ENCODE data around the gene NCOA4. TPM values are rescaled to one million over a fixed set of nuclear protein-coding genes. Genes with fewer than 3 reads are reported as not detected.
"Not testable (repeated sequence)": the region's sequence is repeated elsewhere in the genome, so short reads cannot be mapped to it uniquely, and the experiment has no call there.

The NCOA4 gene
- 155 TPM for total RNA-seq

DNA sequence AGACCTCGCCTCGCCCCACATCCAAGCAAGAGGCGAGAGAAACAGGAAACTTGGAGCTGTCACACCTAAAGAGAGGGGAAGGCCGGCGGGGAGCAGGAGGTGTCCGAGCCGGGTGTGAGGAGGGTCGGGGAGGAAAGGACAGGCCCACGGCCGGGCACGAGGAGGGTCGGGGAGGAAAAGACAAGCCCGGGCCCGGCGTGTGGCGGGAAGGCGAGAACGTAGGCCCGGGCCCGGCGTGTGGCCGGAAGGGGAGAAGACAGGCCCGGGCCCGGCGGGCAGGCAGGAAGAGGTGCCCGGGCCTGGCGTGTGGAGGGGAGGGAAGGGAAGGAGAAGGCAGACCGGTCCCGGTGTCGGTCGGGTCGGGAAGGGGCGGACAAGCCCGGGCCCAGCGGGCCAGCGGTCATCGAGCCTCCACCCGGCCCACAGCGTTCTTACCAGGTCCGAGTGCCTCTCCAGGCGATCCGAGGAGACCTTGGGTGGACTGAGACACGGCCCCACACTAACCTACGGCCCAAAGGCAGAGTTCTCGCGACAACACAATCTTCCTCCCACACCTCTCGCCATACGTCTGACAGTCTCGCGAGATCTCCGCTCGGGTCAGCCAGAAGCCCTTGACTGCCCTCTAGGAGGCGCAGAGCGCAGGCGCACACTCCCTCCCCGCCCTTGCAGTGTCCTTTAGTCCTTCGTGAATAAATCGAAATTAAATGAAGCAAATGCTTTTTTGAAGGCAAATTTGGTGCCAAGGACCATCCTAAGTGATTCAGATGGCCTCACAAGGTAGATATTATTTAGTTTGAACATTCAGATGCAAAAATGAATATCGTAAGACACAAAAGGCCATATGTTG is at the start of gene NCOA4:
TSS of gene NCOA4 (minus strand) at position 533 of the 847 bp plus-strand sequence. CDS start 13,943 bp downstream, outside the sequence.
- peak; percentile 98 for DNase-seq (ENCODE audit: low spot score)

DNA sequence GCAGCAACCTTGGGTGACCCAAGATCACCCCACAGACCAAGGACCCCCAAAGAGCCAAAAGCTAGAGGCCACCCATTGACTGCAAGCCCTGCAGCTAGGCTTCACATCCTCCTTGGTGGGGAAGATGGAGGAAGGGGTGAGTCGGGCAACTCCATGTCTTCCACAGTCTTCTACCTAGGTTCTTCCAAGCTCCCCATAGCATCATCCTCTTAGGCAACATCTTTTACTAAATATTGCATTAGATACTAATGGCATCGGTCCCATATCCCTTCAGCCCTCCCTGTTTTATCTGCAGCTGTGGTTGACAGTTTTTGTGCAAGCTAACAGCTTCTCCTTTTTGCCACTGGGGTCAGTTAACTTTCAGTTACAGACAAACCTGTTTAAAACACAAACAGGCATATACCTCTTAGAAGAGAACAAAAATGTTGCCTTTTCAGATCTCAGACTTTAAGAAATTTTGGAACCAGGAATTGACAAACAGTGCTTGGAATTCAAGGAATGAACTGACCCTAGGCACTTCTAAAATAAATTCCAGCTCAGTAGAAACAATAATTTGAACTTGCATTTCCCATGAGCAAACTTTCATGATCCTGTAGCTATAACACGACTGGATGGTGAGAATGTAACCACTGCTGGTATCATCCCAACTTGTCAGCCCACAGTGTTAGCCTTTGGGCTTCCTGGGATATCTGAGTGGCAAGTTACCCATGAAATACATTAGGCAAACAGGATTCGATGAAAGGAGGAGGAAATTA is 49.6 kb upstream of the NCOA4 start:
- no peak for DNase-seq (ENCODE audit: low spot score)

DNA sequence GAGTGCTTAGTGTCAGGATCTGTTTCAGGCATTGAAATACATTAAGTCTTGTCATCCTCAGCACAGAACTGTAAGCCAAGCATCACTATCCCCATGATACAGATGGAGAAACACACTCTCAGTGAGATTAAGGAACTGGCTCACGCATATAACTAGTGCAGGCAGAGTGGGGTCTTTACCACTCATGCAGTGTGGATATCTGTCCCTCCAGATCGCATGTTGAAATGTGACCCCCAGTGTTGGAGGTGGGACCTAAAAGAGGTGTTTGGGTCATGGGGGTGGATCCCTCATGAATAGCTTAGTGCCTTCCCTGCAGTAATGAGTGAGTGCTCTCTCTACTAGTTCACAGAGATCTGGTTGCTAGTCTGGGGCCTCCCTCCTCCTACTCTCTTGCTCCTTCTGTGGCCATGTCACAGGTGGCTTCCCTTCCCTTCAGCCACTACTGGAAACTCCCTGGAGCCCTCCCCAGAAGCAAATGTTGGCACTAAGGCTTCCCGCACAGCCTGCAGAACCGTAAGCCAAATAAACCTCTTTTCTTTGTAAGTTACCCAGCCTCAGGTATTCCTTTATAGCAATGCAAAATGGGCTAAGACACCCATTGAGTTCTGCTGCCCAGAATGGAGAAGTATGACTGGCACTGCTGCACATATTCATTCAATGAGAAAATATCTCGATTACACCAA is 47.4 kb upstream of the NCOA4 start:
- DNase-seq (ENCODE audit: low spot score) = no peak

DNA sequence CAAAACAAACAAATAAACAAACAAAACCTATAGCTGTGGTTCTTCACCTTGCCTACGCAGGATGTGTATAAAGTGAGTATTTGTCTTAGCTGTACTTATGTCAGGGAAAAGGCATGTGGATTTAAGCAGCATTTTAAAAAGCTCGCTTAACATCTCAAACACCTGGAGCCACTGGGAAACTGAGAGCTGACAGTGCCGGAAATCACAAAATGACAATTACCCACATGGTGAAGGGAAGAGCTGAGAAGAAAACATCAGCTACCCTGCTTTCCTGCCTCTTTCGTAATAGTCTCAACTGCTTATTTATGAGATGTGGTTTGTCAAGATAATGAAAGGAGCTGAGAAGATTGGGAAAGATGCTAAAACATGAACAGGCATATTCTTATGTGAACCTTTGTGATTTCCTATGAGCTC is 46.7 kb upstream of the NCOA4 start:
- DNase-seq (ENCODE audit: low spot score) = no peak

DNA sequence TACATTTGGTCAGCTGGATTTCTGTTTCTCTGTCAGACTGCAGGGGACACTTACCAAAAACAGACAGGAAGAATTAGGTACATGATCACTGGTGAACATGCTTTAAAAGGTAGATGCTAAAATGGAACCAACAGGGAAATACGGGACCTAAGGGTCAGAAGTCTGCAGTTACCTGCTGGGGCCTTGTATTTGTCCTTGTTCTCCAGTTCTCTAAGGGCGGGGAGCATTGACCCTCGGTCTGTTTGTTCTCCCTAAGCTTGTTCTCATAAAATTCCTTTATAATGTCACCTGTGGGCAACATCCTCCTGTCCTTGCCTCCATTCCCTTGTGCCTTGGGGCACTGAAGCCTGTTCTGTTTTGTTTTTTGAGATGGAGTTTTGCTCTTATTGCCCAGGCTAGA is 45.4 kb upstream of the NCOA4 start:
- no peak for DNase-seq (ENCODE audit: low spot score)

DNA sequence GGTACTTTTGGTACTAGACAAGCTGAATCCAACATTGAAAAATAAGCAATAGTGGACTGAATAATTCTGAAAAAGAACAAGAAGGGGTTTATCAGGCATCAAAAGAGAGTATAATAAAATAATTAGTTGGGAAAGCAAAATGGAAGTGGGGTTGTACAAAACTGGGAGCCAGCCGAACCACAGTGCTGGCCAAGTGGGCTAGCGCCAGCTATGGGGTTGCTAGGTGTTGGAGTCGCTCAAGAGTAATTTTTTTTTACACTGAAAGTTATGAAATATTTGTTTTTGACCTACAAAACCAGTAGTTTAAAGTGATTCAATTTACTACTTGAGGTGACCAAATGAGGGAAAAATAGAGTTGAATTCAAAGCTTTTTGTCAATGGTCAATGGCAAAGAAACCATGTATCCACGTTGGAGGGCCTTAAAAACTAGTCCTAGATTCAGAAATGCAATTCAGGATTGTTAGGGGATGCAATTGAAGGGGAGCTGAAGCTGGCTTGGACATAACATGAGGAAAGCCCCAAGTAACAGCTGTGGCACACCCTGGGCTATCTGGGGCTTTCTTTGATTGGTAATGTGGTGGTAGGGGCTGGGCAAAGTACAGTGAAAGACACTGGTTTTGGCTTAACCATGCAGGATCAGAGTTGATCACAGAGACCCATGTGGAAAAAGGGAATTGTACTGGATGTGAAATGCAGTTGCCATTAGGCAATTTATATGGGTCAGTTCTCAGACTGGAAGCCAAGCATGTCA is 43.9 kb upstream of the NCOA4 start:
- DNase-seq (ENCODE audit: low spot score) = no peak

DNA sequence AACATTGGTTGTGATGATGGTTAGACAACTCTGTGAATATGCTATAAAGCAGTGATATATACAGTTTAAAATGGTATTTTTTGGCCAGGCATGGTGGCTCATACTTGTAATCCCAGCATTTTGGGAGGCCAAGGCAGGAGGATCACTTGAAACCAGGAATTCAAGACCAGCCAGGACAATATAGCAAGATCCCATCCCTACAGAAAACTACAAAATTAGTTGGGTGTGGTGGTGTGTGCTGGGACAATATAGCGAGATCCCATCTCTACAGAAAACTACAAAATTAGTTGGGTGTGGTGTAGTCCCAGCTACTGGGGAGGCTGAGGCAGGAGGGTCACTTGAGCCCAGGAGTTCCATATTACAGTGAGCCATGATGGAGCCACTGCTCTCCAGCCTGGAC is 43.1 kb upstream of the NCOA4 start:
- no peak for DNase-seq (ENCODE audit: low spot score)

DNA sequence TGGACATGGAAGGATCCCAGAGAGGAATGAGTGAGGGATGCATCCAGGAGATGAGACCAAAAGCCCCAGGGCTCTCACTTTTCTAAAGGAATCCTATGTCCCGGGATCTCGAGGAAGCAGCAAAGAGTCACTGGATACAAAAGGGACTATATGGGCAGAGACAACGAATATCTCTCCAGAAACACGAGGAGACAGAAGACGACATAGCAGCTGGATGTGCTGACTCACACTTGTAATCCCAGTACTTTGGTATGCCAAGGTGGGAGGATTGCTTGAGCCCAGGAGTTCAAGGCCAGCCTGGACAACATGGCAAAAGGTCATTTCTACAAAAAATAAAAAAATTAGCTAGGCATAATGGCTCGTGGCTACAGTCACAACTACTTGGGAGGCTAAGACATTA is 40.3 kb upstream of the NCOA4 start:
- DNase-seq (ENCODE audit: low spot score) = no peak

DNA sequence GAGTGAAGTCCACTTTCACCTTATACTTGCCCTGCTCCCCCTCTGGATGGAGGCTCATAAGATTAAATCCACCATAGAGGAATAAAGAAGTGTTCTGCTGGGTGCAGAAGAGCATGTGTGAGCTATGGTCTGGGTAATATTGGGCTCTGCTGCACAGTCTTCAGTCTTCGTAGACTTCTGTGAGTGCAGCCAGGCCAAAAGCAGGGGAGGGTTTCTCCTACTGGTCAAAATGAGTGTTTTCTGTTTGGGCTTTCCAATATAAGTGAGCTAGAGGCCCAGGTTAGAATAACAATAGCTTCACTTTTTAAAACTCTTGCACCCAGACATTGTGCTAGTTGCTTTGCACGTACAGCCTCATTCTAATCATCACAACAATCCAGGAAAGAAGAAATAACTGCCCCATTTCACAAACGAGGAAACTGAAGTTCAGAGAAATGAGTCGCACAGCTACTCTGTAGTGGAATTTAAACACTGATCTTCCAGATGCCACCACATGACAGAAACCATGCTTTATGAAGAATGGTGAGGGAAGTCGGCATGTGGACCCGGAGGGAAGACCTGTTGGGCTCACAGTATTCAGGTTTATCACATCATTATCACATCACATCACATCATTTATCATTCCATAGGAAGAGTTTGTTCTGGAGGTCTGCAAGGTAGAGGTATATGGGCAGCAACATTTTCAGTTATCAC is 39.5 kb upstream of the NCOA4 start:
- no peak for DNase-seq (ENCODE audit: low spot score)

DNA sequence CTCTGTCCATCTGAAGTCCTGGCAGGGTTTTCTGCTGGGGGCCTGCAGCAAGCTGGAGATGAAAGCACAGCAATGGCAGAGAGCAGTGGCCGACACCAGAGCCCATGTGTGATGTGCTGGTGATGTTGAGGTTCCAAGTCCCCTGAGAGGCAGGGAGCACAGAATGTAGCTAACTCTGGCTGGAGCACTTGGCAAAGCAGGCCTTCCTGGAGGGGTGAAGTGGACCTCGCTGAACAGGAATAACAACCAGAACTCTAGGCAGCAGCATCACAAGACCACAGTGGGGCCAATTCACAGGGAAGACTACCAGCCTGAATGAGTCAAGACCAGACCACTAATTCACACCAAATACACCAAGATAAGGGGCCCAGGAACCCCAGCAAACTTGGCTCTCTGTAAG is 38.5 kb upstream of the NCOA4 start:
- no peak for DNase-seq (ENCODE audit: low spot score)

DNA sequence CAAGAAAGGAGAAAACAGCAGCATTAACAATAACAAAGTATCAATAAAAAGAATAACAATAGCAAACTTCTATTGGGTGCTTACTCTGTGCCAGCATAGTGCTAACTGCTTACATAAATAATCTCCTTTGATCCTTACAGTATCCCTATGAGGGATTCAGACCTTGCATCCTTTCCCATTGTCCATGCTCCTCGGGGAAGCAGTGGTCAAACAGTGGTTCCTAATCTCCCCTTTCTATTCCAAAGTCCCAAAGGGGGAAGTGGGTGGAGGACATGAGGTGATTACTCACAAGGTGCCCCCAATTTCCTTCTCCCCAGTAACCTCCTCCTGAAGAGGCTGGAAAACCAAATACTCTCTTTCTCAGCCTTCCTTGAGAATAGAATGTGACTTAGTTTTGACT is 37.7 kb upstream of the NCOA4 start:
- DNase-seq (ENCODE audit: low spot score) = no peak

DNA sequence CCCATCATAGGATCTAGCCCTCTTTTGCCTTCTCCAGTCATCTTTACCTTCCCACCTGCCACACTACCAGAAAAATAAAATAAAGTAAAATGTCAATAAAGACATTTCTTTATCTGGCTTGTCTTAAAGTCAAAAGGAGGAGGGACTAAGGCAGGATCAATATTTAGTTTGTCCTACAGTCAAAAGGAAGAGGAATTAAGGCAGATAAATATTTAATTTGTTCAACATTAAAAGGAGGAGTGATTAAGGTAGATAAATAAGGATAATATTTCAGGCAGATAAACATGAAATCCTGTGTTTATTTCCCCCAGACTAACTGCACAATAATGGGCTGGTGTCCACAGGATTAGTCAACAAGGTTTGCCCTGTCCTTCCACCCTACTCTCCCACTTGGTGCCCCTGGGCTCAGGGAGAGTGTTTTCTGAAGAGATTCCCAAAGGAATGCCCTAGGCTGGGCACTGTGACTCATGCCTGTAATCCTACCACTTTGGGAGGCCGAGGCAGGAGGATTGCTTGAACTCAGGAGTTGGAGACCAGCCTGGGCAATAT is 33.9 kb upstream of the NCOA4 start:
- no peak for DNase-seq (ENCODE audit: low spot score)

DNA sequence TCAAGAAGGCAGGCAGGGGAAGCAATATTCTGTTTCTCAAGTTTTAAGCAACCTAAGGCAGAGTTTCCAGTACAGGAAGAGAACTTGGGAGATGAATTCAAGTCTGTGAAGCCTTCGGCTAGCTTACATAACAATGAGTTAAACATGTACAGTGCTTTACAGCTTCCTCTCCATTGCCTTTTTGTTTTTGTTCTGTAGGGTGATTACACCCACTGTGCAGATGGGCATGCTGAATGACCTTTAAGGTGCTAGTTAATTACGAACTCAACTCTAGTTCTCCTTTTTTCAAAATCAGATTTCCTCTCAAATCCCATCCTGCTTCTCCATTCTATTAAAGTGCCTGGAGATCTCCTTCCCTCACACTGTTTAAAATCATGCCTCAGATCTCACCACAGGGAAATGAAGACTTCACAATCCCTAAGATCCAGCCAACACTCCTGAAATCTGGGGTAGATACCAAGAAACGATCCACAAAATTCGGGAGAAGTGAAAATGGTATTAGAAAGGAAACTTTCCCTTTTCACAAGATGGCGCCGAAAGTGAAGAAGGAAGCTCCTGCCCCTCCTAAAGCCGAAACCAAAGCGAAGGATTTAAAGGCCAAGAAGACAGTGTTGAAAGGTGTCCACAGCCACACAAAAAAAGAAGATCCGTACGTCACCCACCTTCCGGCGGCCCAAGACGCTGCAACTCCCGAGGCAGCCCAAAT is 32.5 kb upstream of the NCOA4 start:
- DNase-seq (ENCODE audit: low spot score) = no peak

DNA sequence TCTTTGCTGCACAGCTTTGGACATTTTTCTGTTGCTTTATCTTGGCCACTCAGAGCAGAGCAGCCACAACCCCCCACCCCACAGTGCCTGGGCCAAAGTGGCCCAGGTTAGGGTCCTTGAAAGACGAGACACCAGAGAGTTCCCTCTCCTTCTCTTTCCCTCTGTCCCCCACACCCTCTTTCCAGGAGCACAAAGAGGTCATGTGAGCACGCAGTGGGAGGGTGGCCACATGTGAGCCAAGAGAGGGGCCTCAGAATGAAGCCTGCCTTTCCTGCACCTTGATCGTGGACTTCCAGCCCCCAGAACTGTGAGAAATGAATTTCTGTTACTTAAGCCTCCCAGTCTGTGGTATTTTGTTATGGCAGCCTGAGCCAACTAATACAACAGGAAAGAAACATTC is 30.3 kb upstream of the NCOA4 start:
- no peak for DNase-seq (ENCODE audit: low spot score)

DNA sequence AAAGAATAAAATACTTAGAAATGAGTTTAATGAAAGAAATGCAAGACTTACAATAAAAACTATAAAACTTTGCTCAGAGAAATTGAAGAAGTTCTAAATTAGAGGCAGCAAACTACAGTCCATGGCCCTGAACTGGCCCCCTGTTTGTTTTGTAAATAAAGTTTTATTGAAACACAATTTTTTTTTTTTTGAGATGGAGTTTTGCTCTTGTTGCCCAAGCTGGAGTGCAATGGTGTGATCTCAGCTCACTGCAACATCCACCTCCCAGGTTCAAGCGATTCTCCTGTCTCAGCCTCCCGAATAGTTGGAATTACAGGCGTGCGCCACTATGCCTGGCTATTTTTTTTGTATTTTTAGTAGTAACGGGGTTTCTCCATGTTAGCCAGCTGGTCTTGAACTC is 27.5 kb upstream of the NCOA4 start:
- DNase-seq (ENCODE audit: low spot score) = not testable (repeated sequence)

DNA sequence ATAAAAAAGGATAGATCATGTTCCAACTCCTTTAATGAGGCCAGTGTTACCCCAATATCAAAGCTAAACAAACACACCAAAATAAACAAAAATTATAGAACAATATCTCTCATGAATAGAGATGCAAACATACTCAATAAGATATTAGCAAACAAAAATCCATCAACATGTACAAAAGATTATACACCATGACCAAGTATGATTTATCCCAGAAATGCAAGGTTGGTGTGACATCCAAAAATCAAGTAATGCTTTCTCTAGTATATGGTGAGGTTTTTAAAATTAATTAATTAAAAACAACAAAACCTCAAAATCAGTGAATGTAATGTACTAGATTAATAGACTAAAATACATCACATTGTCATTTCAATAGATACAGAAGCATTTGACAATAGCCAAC is 26.6 kb upstream of the NCOA4 start:
- DNase-seq (ENCODE audit: low spot score) = no peak

DNA sequence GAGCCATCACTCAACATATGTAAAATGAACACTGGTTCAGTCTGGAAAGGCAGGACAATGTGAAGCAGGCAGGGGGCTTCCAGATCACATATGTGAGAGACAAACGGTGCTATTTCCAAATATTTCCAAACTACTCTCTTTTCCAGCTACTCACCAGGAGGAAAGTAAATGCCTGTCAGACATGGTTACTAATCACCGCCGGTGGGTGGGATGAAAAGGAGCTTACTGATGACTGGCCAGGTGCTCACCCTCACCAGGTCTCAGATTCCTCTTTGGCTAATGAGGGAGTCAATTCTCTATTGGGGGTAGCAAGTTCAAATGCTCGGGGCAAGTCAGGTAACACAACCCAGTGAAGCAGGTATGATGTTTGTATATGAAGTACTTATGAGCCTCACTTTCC is 25.3 kb upstream of the NCOA4 start:
- DNase-seq (ENCODE audit: low spot score) = no peak

DNA sequence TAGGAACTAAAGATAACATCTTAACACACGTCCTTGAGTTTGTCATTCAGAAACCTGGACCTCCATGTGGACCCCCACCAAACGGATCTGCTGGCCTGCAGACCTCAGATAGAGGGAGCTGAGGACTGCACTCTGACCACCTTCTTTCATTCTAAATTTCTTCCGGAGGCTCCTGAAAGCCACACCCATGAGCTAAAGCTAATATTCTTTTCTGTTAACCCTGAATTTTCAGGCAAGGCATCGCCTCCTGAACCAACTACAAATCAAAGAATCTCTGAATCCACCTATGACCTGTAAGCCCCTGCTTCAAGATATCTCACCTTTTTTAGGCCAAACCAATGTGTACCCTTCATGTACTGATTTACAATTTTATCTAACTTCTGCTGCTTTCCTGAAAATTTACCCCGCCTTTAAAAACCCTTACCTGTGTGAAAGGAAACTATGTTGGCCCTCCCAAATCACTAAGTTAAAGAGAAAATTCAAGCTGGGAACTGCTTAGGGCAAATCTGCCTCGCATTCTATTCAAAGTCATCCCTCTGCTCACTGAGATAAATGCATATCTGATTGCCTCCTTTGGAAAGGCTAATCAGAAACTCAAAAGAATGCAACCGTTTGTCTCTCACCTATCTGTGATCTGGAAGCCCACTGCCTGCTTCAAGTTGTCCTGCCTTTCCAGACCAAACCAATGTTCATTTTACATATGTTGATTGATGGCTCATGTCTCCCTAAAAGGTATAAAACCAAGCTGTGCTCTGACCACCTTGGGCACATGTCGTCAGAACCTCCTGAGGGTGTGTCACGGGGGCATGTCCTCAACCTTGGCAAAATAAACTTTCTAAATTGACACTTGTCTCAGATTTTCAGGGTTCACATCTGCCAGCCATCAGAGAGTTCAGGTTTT is 23.4 kb upstream of the NCOA4 start:
- no peak for DNase-seq (ENCODE audit: low spot score)

DNA sequence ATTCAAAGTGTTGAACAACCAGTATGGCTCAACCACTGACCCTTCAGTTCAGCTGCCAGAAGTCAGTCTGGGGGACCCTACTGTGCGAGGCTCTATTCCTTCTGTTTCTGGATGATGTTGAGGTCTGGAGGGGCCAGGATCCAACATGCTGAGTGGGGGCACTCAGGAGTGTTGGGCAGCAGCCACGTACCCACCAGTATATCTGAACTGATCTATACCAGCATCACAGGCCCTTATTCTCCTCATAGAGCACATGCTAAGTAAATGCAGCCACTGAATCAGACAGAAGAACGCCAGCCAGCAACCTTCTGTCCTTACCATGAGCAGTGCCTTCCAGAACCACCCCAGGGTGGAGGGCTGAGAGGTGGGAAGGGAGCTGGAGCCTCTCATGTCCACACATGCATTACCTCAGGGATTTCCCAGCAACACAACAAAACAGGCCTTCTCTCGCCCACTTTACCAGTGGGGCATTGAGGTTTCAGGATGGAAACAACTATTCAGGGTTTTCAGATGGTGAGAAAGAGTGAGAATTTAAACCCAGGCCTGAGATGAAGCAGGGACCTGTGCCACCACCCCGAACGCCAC is 22.5 kb upstream of the NCOA4 start:
- DNase-seq (ENCODE audit: low spot score) = no peak
